Neuronal stem cell (in vitro differentiated cells): Measurements from ENCODE around the gene HOXC9.

Experiments used
- DNase-seq: peaks from one replicate; pipeline ENCODE4 v3.0.0-alpha.2; 2013; ENCODE audit warnings: low spot score
- H2AFZ ChIP-seq: one replicate; pipeline ENCODE4 v1.6.1; 2013; ENCODE audit warnings: mild to moderate bottlenecking, low read length, inconsistent platforms
- H2AK5ac ChIP-seq: 2 replicates; pipeline ENCODE4 v1.6.1; 2013; ENCODE audit warnings: low read depth, mild to moderate bottlenecking, inconsistent platforms, low read length, moderate library complexity, mixed read lengths
- H2BK120ac ChIP-seq: 2 replicates; pipeline ENCODE4 v1.6.1; 2013; ENCODE audit warnings: low read depth, mild to moderate bottlenecking, inconsistent platforms, low read length, moderate library complexity, mixed read lengths
- H2BK12ac ChIP-seq: one replicate; pipeline ENCODE4 v1.6.1; 2013; ENCODE audit warnings: low read length, inconsistent platforms
- H2BK15ac ChIP-seq: 2 replicates; pipeline ENCODE4 v1.6.1; 2013; ENCODE audit warnings: mild to moderate bottlenecking, low read length, inconsistent platforms, mixed read lengths
- H2BK5ac ChIP-seq: one replicate; pipeline ENCODE4 v1.6.1; 2013; ENCODE audit warnings: inconsistent platforms, mild to moderate bottlenecking, low read length, moderate library complexity
- H3K14ac ChIP-seq: one replicate; pipeline ENCODE4 v1.6.1; 2013; ENCODE audit warnings: low read length, inconsistent platforms
- H3K18ac ChIP-seq: 2 replicates; pipeline ENCODE4 v1.6.1; 2013; ENCODE audit warnings: low read length, inconsistent platforms
- H3K23ac ChIP-seq: 2 replicates; pipeline ENCODE4 v1.6.1; 2013; ENCODE audit warnings: low read depth, mild to moderate bottlenecking, mixed read lengths, low read length, inconsistent platforms; ENCODE audit not compliant: poor library complexity
- H3K27ac ChIP-seq: replicated peaks from 3 replicates; pipeline ENCODE4 v1.5.1; 2013; ENCODE audit warnings: low read length, inconsistent platforms
- H3K27me3 ChIP-seq, 3 experiments: 2 replicates each; pipeline ENCODE4 v1.6.1; 2013; ENCODE audit warnings: low read length in 3 of 3, mild to moderate bottlenecking in 2 of 3, inconsistent platforms in 1 of 3, low read depth in 1 of 3, mixed read lengths in 1 of 3, moderate library complexity in 1 of 3; ENCODE audit not compliant: control insufficient read depth in 3 of 3, insufficient read depth in 3 of 3
- H3K36me3 ChIP-seq, 2 donors: replicated peaks in 1 of 2; 2 replicates each; pipeline ENCODE4 v1.6.1; 2013; ENCODE audit warnings: low read length in 2 of 2; ENCODE audit not compliant: control insufficient read depth in 2 of 2, insufficient read depth in 2 of 2
- H3K4ac ChIP-seq: 2 replicates; pipeline ENCODE4 v1.6.1; 2013; ENCODE audit warnings: inconsistent platforms, mild to moderate bottlenecking, low read length, moderate library complexity
- H3K4me1 ChIP-seq, 2 donors: 1 replicate in 1 of 2; 2 replicates in 1 of 2; pipeline ENCODE4 v1.6.1; 2013; ENCODE audit warnings: low read length in 2 of 2, low read depth in 1 of 2; ENCODE audit not compliant: control insufficient read depth in 2 of 2, insufficient read depth in 1 of 2
- H3K4me2 ChIP-seq: one replicate; pipeline ENCODE4 v1.6.1; 2013; ENCODE audit warnings: mild to moderate bottlenecking, low read length, inconsistent platforms; ENCODE audit not compliant: insufficient read depth, poor library complexity, severe bottlenecking
- H3K4me3 ChIP-seq, 2 donors: 2 replicates each; pipeline ENCODE4 v1.5.1; 2013; ENCODE audit warnings: low read length in 2 of 2, mild to moderate bottlenecking in 2 of 2, inconsistent platforms in 1 of 2, moderate library complexity in 1 of 2
- H3K79me1 ChIP-seq: one replicate; pipeline ENCODE4 v1.6.1; 2013; ENCODE audit warnings: low read depth, mild to moderate bottlenecking, inconsistent platforms, low read length, moderate library complexity
- H3K9ac ChIP-seq: one replicate; pipeline ENCODE4 v1.6.1; 2013; ENCODE audit warnings: mild to moderate bottlenecking, low read depth, low read length, inconsistent platforms; ENCODE audit not compliant: poor library complexity
- H3K9me3 ChIP-seq, 2 donors: replicated peaks in 1 of 2; 2 replicates each; pipeline versions ENCODE3 to v1.6.1; 2013; ENCODE audit warnings: low read length in 2 of 2, mild to moderate bottlenecking in 2 of 2, inconsistent platforms in 1 of 2, low read depth in 1 of 2, mixed read lengths in 1 of 2, moderate library complexity in 1 of 2; ENCODE audit not compliant: control insufficient read depth in 2 of 2, insufficient read depth in 1 of 2
- H4K8ac ChIP-seq: one replicate; pipeline ENCODE4 v1.6.1; 2013; ENCODE audit warnings: low read depth, mild to moderate bottlenecking, inconsistent platforms, low read length, moderate library complexity
- H4K91ac ChIP-seq: one replicate; pipeline ENCODE4 v1.6.1; 2013; ENCODE audit warnings: low read length, low read depth, mild to moderate bottlenecking, inconsistent platforms; ENCODE audit not compliant: poor library complexity
- WGBS, 2 donors: extraction: QIAGEN DNeasy Blood & Tissue Kit; methylation state at CpG; one replicate each; pipeline ENCODE4 v1.1.7; 2013; ENCODE audit warnings: missing lambda C conversion rate in 2 of 2, mixed read lengths in 1 of 2; ENCODE audit not compliant: insufficient read length in 2 of 2, insufficient replicate concordance in 1 of 2; ENCODE audit errors: extremely low coverage in 2 of 2; 5-methylcytosine and 5-hydroxymethylcytosine counted together

The HOXC9 gene

GRCh38 chr12:53963434-53964314 lies 36.3 kb upstream of the HOXC9 start:
- Histone ChIP-seq H3K23ac (peak overlapping the region; percentile 76), H3K18ac (no peak overlapping the region), H3K27ac (no peak overlapping the region), H3K4me2 (no peak overlapping the region), H3K9ac (no peak overlapping the region), H2AK5ac (no peak overlapping the region), H2AFZ (no peak overlapping the region), H3K4me1 (no peaks in the 10 kb centered on the region), H2BK120ac (no peak overlapping the region), H4K91ac (no peak overlapping the region), H3K9me3 (peaks cover 0 to 6% of the 10 kb centered on the region in 2 donors), H3K14ac (no peak overlapping the region), H3K4me3 (no peak overlapping the region), H2BK15ac (no peak overlapping the region), H4K8ac (no peak overlapping the region), H3K27me3 (peaks cover 62 to 100% (median 97%) of the 10 kb centered on the region in 3 experiments), H3K36me3 (no peaks in the 10 kb centered on the region), H2BK5ac (no peak overlapping the region), H3K4ac (no peak overlapping the region), H3K79me1 (no peaks in the 10 kb centered on the region), H2BK12ac (no peak overlapping the region)
- no peak for DNase-seq
- no CpG with 5 or more reads among the region's 38 CpGs for WGBS, 2 donors

GRCh38 chr12:53964315-53964713 lies 35.6 kb upstream of the HOXC9 start:
- no peak overlapping the region for H2BK12ac ChIP-seq
- H2AFZ ChIP-seq, result no peak overlapping the region
- no peak overlapping the region for H3K4ac ChIP-seq
- H3K27me3 ChIP-seq, result peaks cover 65 to 100% (median 99%) of the 10 kb centered on the region in 3 experiments
- no CpG with 5 or more reads among the region's 2 CpGs for WGBS, 2 donors
- no peak overlapping the region for H3K4me2 ChIP-seq
- no peak overlapping the region for H2BK120ac ChIP-seq
- no peak overlapping the region for H2BK15ac ChIP-seq
- H3K23ac ChIP-seq, result no peak overlapping the region
- H2BK5ac ChIP-seq, result no peak overlapping the region
- H4K91ac ChIP-seq, result no peak overlapping the region
- no peak overlapping the region for H3K9ac ChIP-seq
- no peak overlapping the region for H3K18ac ChIP-seq
- no peak overlapping the region for H3K14ac ChIP-seq
- H3K27ac ChIP-seq, result no peak overlapping the region
- no peaks in the 10 kb centered on the region for H3K4me1 ChIP-seq
- peaks cover 0 to 5% of the 10 kb centered on the region in 2 donors for H3K9me3 ChIP-seq
- H2AK5ac ChIP-seq, result no peak overlapping the region
- H4K8ac ChIP-seq, result no peak overlapping the region
- no peaks in the 10 kb centered on the region for H3K79me1 ChIP-seq
- no peak overlapping the region for H3K4me3 ChIP-seq
- DNase-seq, result no peak
- no peaks in the 10 kb centered on the region for H3K36me3 ChIP-seq

- Histone ChIP-seq H3K9me3 (peaks cover 0 to 3% of the 10 kb centered on the region in 2 donors), H2BK120ac (no peak overlapping the region), H3K27me3 (peaks cover 63 to 100% (median 99%) of the 10 kb centered on the region in 3 experiments), H3K4ac (no peak overlapping the region), H2BK5ac (no peak overlapping the region), H3K27ac (no peak overlapping the region), H3K36me3 (no peaks in the 10 kb centered on the region), H2AFZ (no peak overlapping the region), H3K4me3 (no peak overlapping the region), H3K9ac (no peak overlapping the region), H2BK15ac (no peak overlapping the region), H3K18ac (no peak overlapping the region), H4K91ac (no peak overlapping the region), H3K14ac (no peak overlapping the region), H3K79me1 (no peaks in the 10 kb centered on the region), H3K4me1 (no peaks in the 10 kb centered on the region), H3K4me2 (no peak overlapping the region), H3K23ac (no peak overlapping the region), H2BK12ac (no peak overlapping the region), H2AK5ac (no peak overlapping the region), H4K8ac (no peak overlapping the region)
- DNase-seq, result no peak
- no CpG with 5 or more reads among the region's 18 CpGs for WGBS, 2 donors
Measured at GRCh38 chr12:53965281-53966084, 34.5 kb upstream of the HOXC9 start.

GRCh38 chr12:53966085-53966384 lies 33.9 kb upstream of the HOXC9 start:
- WGBS, 2 donors, result no CpG with 5 or more reads among the region's 15 CpGs
- Histone ChIP-seq H3K79me1 (no peaks in the 10 kb centered on the region), H4K8ac (no peak overlapping the region), H2AK5ac (no peak overlapping the region), H3K4me3 (no peak overlapping the region), H3K14ac (no peak overlapping the region), H3K4me1 (no peaks in the 10 kb centered on the region), H2BK12ac (no peak overlapping the region), H3K9ac (no peak overlapping the region), H4K91ac (no peak overlapping the region), H3K4me2 (no peak overlapping the region), H2BK120ac (no peak overlapping the region), H3K4ac (no peak overlapping the region), H3K27ac (no peak overlapping the region), H2AFZ (no peak overlapping the region), H3K36me3 (no peaks in the 10 kb centered on the region), H3K18ac (no peak overlapping the region), H2BK5ac (no peak overlapping the region), H2BK15ac (no peak overlapping the region), H3K23ac (no peak overlapping the region), H3K9me3 (peaks cover 0 to 5% of the 10 kb centered on the region in 2 donors), H3K27me3 (peaks cover 63 to 100% (median 99%) of the 10 kb centered on the region in 3 experiments)
- DNase-seq, result no peak
